ENCODE measurements around the gene SIDT1. TPM values are rescaled to one million over a fixed set of nuclear protein-coding genes. Genes with fewer than 3 reads are reported as not detected.

SIDT1 gene
- total RNA-seq, 1 experiment from 2014 or later: 0.22 TPM

DNA sequence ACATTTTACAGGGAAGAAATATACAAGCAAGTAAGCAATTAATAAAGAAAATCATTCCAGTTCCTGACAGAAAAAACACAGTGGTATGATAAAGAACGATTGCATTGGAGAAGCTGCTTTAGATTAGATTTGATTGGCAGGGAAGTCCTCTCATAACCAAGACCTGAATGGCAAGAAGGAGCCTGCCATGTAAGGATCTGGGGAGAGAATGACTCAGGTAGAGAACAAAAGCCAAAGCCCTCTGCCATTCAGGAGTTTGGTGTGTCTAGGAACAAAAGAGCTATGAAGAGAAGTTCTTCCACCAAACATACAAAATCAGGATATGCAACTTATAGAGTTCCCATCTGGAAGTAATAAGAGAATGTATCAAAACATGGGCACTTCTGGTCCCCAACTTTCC lies 57.6 kb downstream of the SIDT1 start:
- ChIA-PET POLR2A (no interaction called here), CTCF (interaction anchor here (0.9 to 2.7 kb wide), 2 partner anchors 12 to 15 kb away, joined by 3 to 13 read pairs; no protein-coding TSS in a partner anchor)
- ATAC-seq (no peak), DNase-seq (ENCODE audit: low spot score) (no peak)
- Mint-ChIP-seq H3K27me3 (ENCODE audit: low read depth) (peaks cover 8% of the 10 kb centered on the region), H3K4me3 (no peak overlapping the region), H3K27ac (no peak overlapping the region), H3K4me1 (peaks cover 53% of the 10 kb centered on the region), H3K36me3 (no peaks in the 10 kb centered on the region), H3K9me3 (peaks cover 3% of the 10 kb centered on the region; the same call in 1 of the 2 replicates)
- no peak for TF ChIP-seq FOXK1 (CRISPR knock-in tag; IDR thresholded peaks at IDR 0.05)
- no peak for TF ChIP-seq ELF4 (CRISPR knock-in tag; IDR thresholded peaks at IDR 0.05; ENCODE audit: low read depth)

GRCh38 chr3:113590983-113591382 lies 58.6 kb downstream of the SIDT1 start:
- DNase-seq (ENCODE audit: low spot score): no peak
- Mint-ChIP-seq H3K4me1 (peaks cover 46% of the 10 kb centered on the region), H3K36me3 (no peaks in the 10 kb centered on the region), H3K27me3 (ENCODE audit: low read depth) (peaks cover 18% of the 10 kb centered on the region), H3K9me3 (peaks cover 3% of the 10 kb centered on the region; the same call in 1 of the 2 replicates), H3K27ac (peak overlapping the region; percentile 55; the same call in 1 of the 2 replicates), H3K4me3 (no peak overlapping the region)
- no peak for TF ChIP-seq ZNF232 (CRISPR knock-in tag; IDR thresholded peaks at IDR 0.05)
- TF ChIP-seq FOXK1 (CRISPR knock-in tag; IDR thresholded peaks at IDR 0.05): no peak
- TF ChIP-seq, protein P1, sequence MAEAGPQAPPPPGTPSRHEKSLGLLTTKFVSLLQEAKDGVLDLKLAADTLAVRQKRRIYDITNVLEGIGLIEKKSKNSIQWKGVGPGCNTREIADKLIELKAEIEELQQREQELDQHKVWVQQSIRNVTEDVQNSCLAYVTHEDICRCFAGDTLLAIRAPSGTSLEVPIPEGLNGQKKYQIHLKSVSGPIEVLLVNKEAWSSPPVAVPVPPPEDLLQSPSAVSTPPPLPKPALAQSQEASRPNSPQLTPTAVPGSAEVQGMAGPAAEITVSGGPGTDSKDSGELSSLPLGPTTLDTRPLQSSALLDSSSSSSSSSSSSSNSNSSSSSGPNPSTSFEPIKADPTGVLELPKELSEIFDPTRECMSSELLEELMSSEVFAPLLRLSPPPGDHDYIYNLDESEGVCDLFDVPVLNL (CRISPR knock-in tag; IDR thresholded peaks at IDR 0.05; ENCODE audit: borderline replicate concordance, low read depth): no peak
- no peak for TF ChIP-seq ZBTB21 (CRISPR knock-in tag; IDR thresholded peaks at IDR 0.05; ENCODE audit: borderline replicate concordance)
- TF ChIP-seq ZNF138 (CRISPR knock-in tag; conservative IDR thresholded peaks at IDR 0.05): no peak
- no peak for TF ChIP-seq NFE2L1 (CRISPR knock-in tag; IDR thresholded peaks at IDR 0.05)
- TF ChIP-seq, protein P2, sequence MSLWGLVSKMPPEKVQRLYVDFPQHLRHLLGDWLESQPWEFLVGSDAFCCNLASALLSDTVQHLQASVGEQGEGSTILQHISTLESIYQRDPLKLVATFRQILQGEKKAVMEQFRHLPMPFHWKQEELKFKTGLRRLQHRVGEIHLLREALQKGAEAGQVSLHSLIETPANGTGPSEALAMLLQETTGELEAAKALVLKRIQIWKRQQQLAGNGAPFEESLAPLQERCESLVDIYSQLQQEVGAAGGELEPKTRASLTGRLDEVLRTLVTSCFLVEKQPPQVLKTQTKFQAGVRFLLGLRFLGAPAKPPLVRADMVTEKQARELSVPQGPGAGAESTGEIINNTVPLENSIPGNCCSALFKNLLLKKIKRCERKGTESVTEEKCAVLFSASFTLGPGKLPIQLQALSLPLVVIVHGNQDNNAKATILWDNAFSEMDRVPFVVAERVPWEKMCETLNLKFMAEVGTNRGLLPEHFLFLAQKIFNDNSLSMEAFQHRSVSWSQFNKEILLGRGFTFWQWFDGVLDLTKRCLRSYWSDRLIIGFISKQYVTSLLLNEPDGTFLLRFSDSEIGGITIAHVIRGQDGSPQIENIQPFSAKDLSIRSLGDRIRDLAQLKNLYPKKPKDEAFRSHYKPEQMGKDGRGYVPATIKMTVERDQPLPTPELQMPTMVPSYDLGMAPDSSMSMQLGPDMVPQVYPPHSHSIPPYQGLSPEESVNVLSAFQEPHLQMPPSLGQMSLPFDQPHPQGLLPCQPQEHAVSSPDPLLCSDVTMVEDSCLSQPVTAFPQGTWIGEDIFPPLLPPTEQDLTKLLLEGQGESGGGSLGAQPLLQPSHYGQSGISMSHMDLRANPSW (CRISPR knock-in tag; conservative IDR thresholded peaks at IDR 0.05; ENCODE audit: low read depth): no peak
- TF ChIP-seq IRF2 (CRISPR knock-in tag; IDR thresholded peaks at IDR 0.05; ENCODE audit: borderline replicate concordance, low read depth): no peak
- TF ChIP-seq GRHL2 (CRISPR knock-in tag; IDR thresholded peaks at IDR 0.05; ENCODE audit: insufficient replicate concordance, severe bottlenecking): no peak
- no peak for TF ChIP-seq PRDM15 (CRISPR knock-in tag; IDR thresholded peaks at IDR 0.05)
- TF ChIP-seq NFATC4 (CRISPR knock-in tag; IDR thresholded peaks at IDR 0.05): no peak
- no peak for TF ChIP-seq ZNF423 (CRISPR knock-in tag; IDR thresholded peaks at IDR 0.05)
- POLR2A ChIA-PET: no interaction called here
- ATAC-seq: peak; percentile 83
- CTCF ChIA-PET: no interaction called here

GRCh38 chr3:113594066-113594465 lies 61.7 kb downstream of the SIDT1 start:
- DNase-seq (ENCODE audit: low spot score) (no peak), ATAC-seq (no peak)
- no peak overlapping the region for H3K27ac Mint-ChIP-seq
- ChIA-PET POLR2A (interaction anchor here (0.8 kb wide), 1 partner anchor 10 kb away, joined by 3 read pairs; no protein-coding TSS in a partner anchor), CTCF (no interaction called here)
- H3K4me3 Mint-ChIP-seq: no peak overlapping the region
- no peaks in the 10 kb centered on the region for H3K36me3 Mint-ChIP-seq
- peaks cover 3% of the 10 kb centered on the region; the same call in 1 of the 2 replicates for H3K9me3 Mint-ChIP-seq
- H3K27me3 Mint-ChIP-seq (ENCODE audit: low read depth): peaks cover 26% of the 10 kb centered on the region
- TF ChIP-seq JAZF1 (CRISPR knock-in tag; IDR thresholded peaks at IDR 0.05) (no peak), OVOL2 (CRISPR knock-in tag; IDR thresholded peaks at IDR 0.05; ENCODE audit: borderline replicate concordance) (no peak), TCF7 (CRISPR knock-in tag; IDR thresholded peaks at IDR 0.05; ENCODE audit: low read depth) (no peak), RELA (CRISPR knock-in tag; IDR thresholded peaks at IDR 0.05; ENCODE audit: borderline replicate concordance) (no peak), ZNF416 (CRISPR knock-in tag; IDR thresholded peaks at IDR 0.05) (no peak), CREB1 (CRISPR knock-in tag; IDR thresholded peaks at IDR 0.05) (no peak), SP1 (CRISPR knock-in tag; conservative IDR thresholded peaks at IDR 0.05) (no peak), FOXP1 (CRISPR knock-in tag; IDR thresholded peaks at IDR 0.05; ENCODE audit: borderline replicate concordance) (no peak), CREM (CRISPR knock-in tag; IDR thresholded peaks at IDR 0.05) (no peak), GRHL2 (CRISPR knock-in tag; IDR thresholded peaks at IDR 0.05; ENCODE audit: insufficient replicate concordance, severe bottlenecking) (no peak), ETV6 (CRISPR knock-in tag; IDR thresholded peaks at IDR 0.05) (no peak)
- TF ChIP-seq, protein P3, sequence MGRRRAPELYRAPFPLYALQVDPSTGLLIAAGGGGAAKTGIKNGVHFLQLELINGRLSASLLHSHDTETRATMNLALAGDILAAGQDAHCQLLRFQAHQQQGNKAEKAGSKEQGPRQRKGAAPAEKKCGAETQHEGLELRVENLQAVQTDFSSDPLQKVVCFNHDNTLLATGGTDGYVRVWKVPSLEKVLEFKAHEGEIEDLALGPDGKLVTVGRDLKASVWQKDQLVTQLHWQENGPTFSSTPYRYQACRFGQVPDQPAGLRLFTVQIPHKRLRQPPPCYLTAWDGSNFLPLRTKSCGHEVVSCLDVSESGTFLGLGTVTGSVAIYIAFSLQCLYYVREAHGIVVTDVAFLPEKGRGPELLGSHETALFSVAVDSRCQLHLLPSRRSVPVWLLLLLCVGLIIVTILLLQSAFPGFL (CRISPR knock-in tag; IDR thresholded peaks at IDR 0.05; ENCODE audit: borderline replicate concordance): no peak
- TF ChIP-seq, protein P1 (CRISPR knock-in tag; IDR thresholded peaks at IDR 0.05; ENCODE audit: borderline replicate concordance, low read depth): no peak
- H3K4me1 Mint-ChIP-seq: peaks cover 39% of the 10 kb centered on the region
